B cell (primary cell): ENCODE data around the gene TCF21. TPM values are rescaled to one million over a fixed set of nuclear protein-coding genes. Genes with fewer than 3 reads are reported as not detected.

Source experiments
- ATAC-seq: fragments of 200-7000 bp; cut with Tn5 transposase; one replicate; pipeline ENCODE4 v1.10.0; 2021; ENCODE audit warnings: low read depth, mild to moderate bottlenecking, moderate number of reproducible peaks, moderate library complexity
- CTCF ChIA-PET: fragments of 350-600 bp; sonication (Branson Sonifier 250); formaldehyde crosslinking; loops from one replicate; lab custom pipeline; 2021; ENCODE audit warnings: antibody characterized with exemption, inconsistent platforms; lab: Charles Lee
- POLR2A ChIA-PET: fragments of 350-600 bp; sonication (Branson Sonifier 250); formaldehyde crosslinking; loops from one replicate; lab custom pipeline; 2021; ENCODE audit warnings: antibody characterized with exemption; lab: Charles Lee
- DNase-seq: peaks from one replicate; pipeline ENCODE4 v3.0.0; 2013
- H2AFZ ChIP-seq: 2 replicates; pipeline ENCODE4 v1.6.1; 2012; ENCODE audit warnings: mild to moderate bottlenecking, low read depth, low read length; ENCODE audit not compliant: insufficient read depth, poor library complexity, severe bottlenecking
- H3K27ac ChIP-seq, 2 donors: 1 replicate in 1 of 2; 2 replicates in 1 of 2; pipeline ENCODE4 v1.5.1; 2012 to 2013; ENCODE audit warnings: low read length in 2 of 2, mild to moderate bottlenecking in 2 of 2, moderate library complexity in 1 of 2
- H3K27me3 ChIP-seq, 4 experiments: fragments of 200-600 bp in 1 of 4; sonication (generic) in 1 of 4; replicated peaks in 1 of 4; 1 replicate in 2 of 4; 2 replicates in 2 of 4; pipeline versions ENCODE4 v1.6.1 to v1.7.0; 2013 to 2016; ENCODE audit warnings: low read length in 3 of 4, mild to moderate bottlenecking in 2 of 4, mixed read lengths in 1 of 4, moderate library complexity in 1 of 4; ENCODE audit not compliant: insufficient read depth in 4 of 4, control insufficient read depth in 3 of 4; ENCODE audit errors: control extremely low read depth in 1 of 4
- H3K36me3 ChIP-seq, 2 experiments: replicated peaks in 1 of 2; 1 replicate in 1 of 2; 2 replicates in 1 of 2; pipeline versions ENCODE4 v1.6.1 to v1.7.1; 2013; ENCODE audit warnings: low read length in 1 of 2; ENCODE audit not compliant: insufficient read depth in 2 of 2, control insufficient read depth in 1 of 2; ENCODE audit errors: control extremely low read depth in 1 of 2, extremely low read depth in 1 of 2
- H3K4me1 ChIP-seq, 2 donors: fragments of 200-600 bp in 1 of 2; sonication (generic) in 1 of 2; 1 replicate in 1 of 2; 2 replicates in 1 of 2; pipeline versions ENCODE4 v1.5.1 to v1.6.1; 2013 to 2017; ENCODE audit warnings: low read length in 2 of 2; ENCODE audit not compliant: control insufficient read depth in 2 of 2, insufficient read depth in 2 of 2
- H3K4me2 ChIP-seq: replicated peaks from 2 replicates; pipeline ENCODE3; 2012; ENCODE audit warnings: mild to moderate bottlenecking, low read depth, low read length; ENCODE audit not compliant: poor library complexity, severe bottlenecking
- H3K4me3 ChIP-seq, 5 experiments: fragments of 200-600 bp in 1 of 5; sonication (generic) in 1 of 5; 1 replicate in 3 of 5; 2 replicates in 2 of 5; pipeline versions ENCODE4 v1.5.1 to v1.7.0; 2011 to 2016; ENCODE audit warnings: low read length in 4 of 5, mild to moderate bottlenecking in 4 of 5, low read depth in 2 of 5, control low read depth in 1 of 5, moderate library complexity in 1 of 5; ENCODE audit not compliant: insufficient read depth in 1 of 5; ENCODE audit errors: control extremely low read depth in 1 of 5, extremely low read depth in 1 of 5
- H3K79me2 ChIP-seq: fragments of 200-600 bp; sonication (generic); one replicate; pipeline ENCODE4 v1.6.0; 2016; ENCODE audit warnings: low read length; ENCODE audit not compliant: control insufficient read depth, insufficient read depth
- H3K9ac ChIP-seq: fragments of 200-600 bp; sonication (generic); 2 replicates; pipeline ENCODE4 v1.6.1; 2017; ENCODE audit warnings: mild to moderate bottlenecking, low read length, moderate library complexity
- H3K9me3 ChIP-seq, 3 donors: one replicate each; pipeline versions ENCODE4 v1.6.1 to v1.7.1; 2013; ENCODE audit warnings: low read length in 2 of 3; ENCODE audit not compliant: control insufficient read depth in 2 of 3, insufficient read depth in 1 of 3; ENCODE audit errors: control extremely low read depth in 1 of 3
- H4K20me1 ChIP-seq: 2 replicates; pipeline ENCODE4 v1.6.0; 2012; ENCODE audit warnings: mild to moderate bottlenecking, low read length; ENCODE audit not compliant: insufficient read depth, control insufficient read depth, poor library complexity, severe bottlenecking
- H3K27ac Mint-ChIP-seq: one replicate; pipeline ENCODE4 v1.8.0; 2021; ENCODE audit warnings: mixed read lengths
- H3K27me3 Mint-ChIP-seq: one replicate; pipeline ENCODE4 v1.8.0; 2021; ENCODE audit warnings: mixed read lengths
- H3K4me1 Mint-ChIP-seq: one replicate; pipeline ENCODE4 v1.8.0; 2021; ENCODE audit warnings: mixed read lengths
- H3K4me3 Mint-ChIP-seq: one replicate; pipeline ENCODE4 v1.8.0; 2021; ENCODE audit warnings: mixed read lengths
- H3K9me3 Mint-ChIP-seq: one replicate; pipeline ENCODE4 v1.8.0; 2022; ENCODE audit warnings: mixed read lengths; ENCODE audit not compliant: insufficient read depth
- CTCF ChIP-seq: fragments of 200-600 bp; IDR thresholded peaks from one replicate; pipeline ENCODE4 v1.8.0; 2022; ENCODE audit warnings: antibody characterized with exemption, mild to moderate bottlenecking
- EZH2 ChIP-seq: IDR thresholded peaks from 2 replicates; pipeline ENCODE4 v1.6.1; 2012; ENCODE audit warnings: borderline replicate concordance, low read depth, mild to moderate bottlenecking, moderate library complexity, low read length; ENCODE audit not compliant: insufficient read depth, poor library complexity, severe bottlenecking
- WGBS: methylation state at CpG from one replicate; pipeline ENCODE4 v1.1.5; 2013; ENCODE audit warnings: missing lambda C conversion rate; ENCODE audit not compliant: insufficient coverage; 5-methylcytosine and 5-hydroxymethylcytosine counted together
- intact Hi-C: fragments of 100-400 bp; cut with micrococcal nuclease; formaldehyde crosslinking; loops from one replicate; pipeline ENCODE4 v1.10.0; 2022
- polyA plus RNA-seq: library from polyadenylated mRNA; depleted of rRNA; stranded (reverse); fragments of >200 nt; gene quantifications from 2 replicates; pipeline ENCODE4 v1.2.3, GENCODE V29; 2012
- total RNA-seq, 2 donors: library from RNA; stranded (reverse); fragments of 120-200 nt in 1 of 2; gene quantifications; 1 replicate in 1 of 2; 2 replicates in 1 of 2; pipeline versions ENCODE4 v1.2.3 to v1.2.4, GENCODE V29; 2013 to 2022

The TCF21 gene
- total and polyA plus RNA-seq, 2 donors (not counting 1 experiment from before 2014, with no cell fraction given), result not detected

- H3K79me2 ChIP-seq, result no peaks in the 10 kb centered on the region
- no peaks in the 10 kb centered on the region for H3K36me3 ChIP-seq
- peak overlapping the region; percentile 11 for H2AFZ ChIP-seq
- peaks cover 0 to 62% (median 52%) of the 10 kb centered on the region in 4 experiments for H3K27me3 ChIP-seq
- peaks cover 78% of the 10 kb centered on the region for H3K27me3 Mint-ChIP-seq
- CTCF ChIA-PET, result no interaction called here
- intact Hi-C loops, result no loop called here
- TF ChIP-seq CTCF (no peak), EZH2 (no peak)
- H3K27ac Mint-ChIP-seq, result no peak overlapping the region
- H3K4me2 ChIP-seq, result peak overlapping the region; percentile 83
- 11% methylated on average over 47 of the region's 56 CpGs for WGBS
- no peaks in the 10 kb centered on the region for H4K20me1 ChIP-seq
- no peak overlapping the region for H3K9ac ChIP-seq
- no peak overlapping the region for H3K27ac ChIP-seq
- ATAC-seq (peak; percentile 36), DNase-seq (peak; percentile 44)
- H3K4me3 ChIP-seq, result peak overlapping the region in 1 of 5 experiments; percentile 8
- H3K9me3 ChIP-seq, result peaks cover 0 to 21% (median 0%) of the 10 kb centered on the region in 3 donors
- POLR2A ChIA-PET, result no interaction called here
- peak overlapping the region; percentile 56 for H3K4me3 Mint-ChIP-seq
- H3K4me1 Mint-ChIP-seq, result peaks cover 36% of the 10 kb centered on the region
- H3K9me3 Mint-ChIP-seq, result no peaks in the 10 kb centered on the region
- H3K4me1 ChIP-seq, result peaks cover 25 to 45% of the 10 kb centered on the region in 2 donors
Measured at GRCh38 chr6:133889557-133890403, 867 bp downstream of the TCF21 start.

GRCh38 chr6:133890711-133891148 is 1.8 kb downstream of the TCF21 start:
- H3K79me2 ChIP-seq, result no peaks in the 10 kb centered on the region
- DNase-seq (no peak), ATAC-seq (no peak)
- POLR2A ChIA-PET, result no interaction called here
- peaks cover 0 to 21% (median 0%) of the 10 kb centered on the region in 3 donors for H3K9me3 ChIP-seq
- H3K4me3 ChIP-seq, result peak overlapping the region; percentile 1 to 57 (median 46)
- peaks cover 25 to 45% of the 10 kb centered on the region in 2 donors for H3K4me1 ChIP-seq
- H4K20me1 ChIP-seq, result no peaks in the 10 kb centered on the region
- peaks cover 36% of the 10 kb centered on the region for H3K4me1 Mint-ChIP-seq
- H3K4me3 Mint-ChIP-seq, result peak overlapping the region; percentile 80
- peak overlapping the region; percentile 83 for H3K4me2 ChIP-seq
- CTCF ChIA-PET, result interaction anchor here (0.7 to 1.0 kb wide), 2 partner anchors 20 to 33 kb away, joined by 3 to 4 read pairs; no protein-coding TSS in a partner anchor
- H3K27ac ChIP-seq, result no peak overlapping the region
- H3K27ac Mint-ChIP-seq, result no peak overlapping the region
- peak; percentile 64 for TF ChIP-seq EZH2
- no peak for TF ChIP-seq CTCF
- peak overlapping the region; percentile 55 for H3K9ac ChIP-seq
- intact Hi-C loops, result no loop called here
- H2AFZ ChIP-seq, result peak overlapping the region; percentile 61
- H3K27me3 ChIP-seq, result peaks cover 0 to 71% (median 55%) of the 10 kb centered on the region in 4 experiments
- H3K27me3 Mint-ChIP-seq, result peaks cover 76% of the 10 kb centered on the region
- WGBS, result no CpG with 5 or more reads among the region's 4 CpGs
- no peaks in the 10 kb centered on the region for H3K36me3 ChIP-seq
- H3K9me3 Mint-ChIP-seq, result no peaks in the 10 kb centered on the region
